ENCODE results near the gene SMURF2. TPM values are rescaled to one million over a fixed set of nuclear protein-coding genes. Genes with fewer than 3 reads are reported as not detected.

SMURF2 gene
- total and polyA plus RNA-seq, 2 donors from 2014 or later: 7.2 to 27.9 TPM

GRCh38 chr17:64694207-64694606, 32.1 kb upstream of the SMURF2 start:
- Histone ChIP-seq H3K9me3 (ENCODE audit: control insufficient read depth in 2 of 3, insufficient read depth in 1 of 3, low read length in 3 of 3) (no peaks in the 10 kb centered on the region), H3K27me3 (ENCODE audit: control insufficient read depth, insufficient read depth, low read length) (no peaks in the 10 kb centered on the region), H3K9ac (ENCODE audit: low read length in 3 of 3) (no peak overlapping the region), H3K36me3 (ENCODE audit: control insufficient read depth in 2 of 3, insufficient read depth in 3 of 3, low read length in 3 of 3) (no peaks in the 10 kb centered on the region), H3K27ac (ENCODE audit: low read depth in 2 of 2, low read length in 2 of 2) (no peak overlapping the region), H3K4me1 (ENCODE audit: control insufficient read depth in 2 of 3, insufficient read depth in 2 of 3, low read depth in 1 of 3, low read length in 3 of 3) (no peaks in the 10 kb centered on the region), H3K4me3 (ENCODE audit: low read length in 3 of 3) (no peak overlapping the region)
- intact Hi-C loops (cut with DNase I): no loop called here
- FAIRE-seq: no peak
- DNase-seq: no peak
- no peak for TF ChIP-seq CTCF (IDR thresholded peaks at IDR 0.05; ENCODE audit: borderline replicate concordance, extremely low read depth, insufficient read depth)

DNA sequence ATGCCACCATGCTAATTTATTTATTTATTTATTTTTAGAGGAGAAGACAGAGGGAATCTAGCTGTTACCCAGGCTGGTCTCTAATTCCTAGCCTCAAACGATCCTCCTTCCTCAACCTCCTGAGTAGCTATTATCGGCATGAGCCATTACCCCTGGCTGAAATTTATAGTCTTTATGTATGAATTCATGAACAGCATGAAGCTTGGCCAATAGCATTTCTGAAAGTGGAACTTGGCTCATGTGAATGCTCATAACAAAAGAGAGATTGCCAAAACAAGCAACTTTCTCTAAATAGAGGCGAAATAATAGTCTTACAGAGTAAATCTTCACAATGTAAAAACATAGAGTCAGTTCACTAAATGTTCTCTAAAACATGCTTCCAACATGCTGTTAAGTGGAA, 30.1 kb upstream of the SMURF2 start:
- Histone ChIP-seq H3K4me3 (ENCODE audit: low read length in 3 of 3) (no peak overlapping the region), H3K9me3 (ENCODE audit: control insufficient read depth in 2 of 3, insufficient read depth in 1 of 3, low read length in 3 of 3) (no peaks in the 10 kb centered on the region), H3K27ac (ENCODE audit: low read depth in 2 of 2, low read length in 2 of 2) (no peak overlapping the region), H3K4me1 (ENCODE audit: control insufficient read depth in 2 of 3, insufficient read depth in 2 of 3, low read depth in 1 of 3, low read length in 3 of 3) (no peaks in the 10 kb centered on the region), H3K9ac (ENCODE audit: low read length in 3 of 3) (no peak overlapping the region), H3K27me3 (ENCODE audit: control insufficient read depth, insufficient read depth, low read length) (no peaks in the 10 kb centered on the region), H3K36me3 (ENCODE audit: control insufficient read depth in 2 of 3, insufficient read depth in 3 of 3, low read length in 3 of 3) (no peaks in the 10 kb centered on the region)
- intact Hi-C loops (cut with DNase I): no loop called here
- no peak for FAIRE-seq
- DNase-seq: no peak
- TF ChIP-seq CTCF (IDR thresholded peaks at IDR 0.05; ENCODE audit: borderline replicate concordance, extremely low read depth, insufficient read depth): no peak

- no peak overlapping the region for H3K9ac ChIP-seq (ENCODE audit: low read length in 3 of 3)
- no peak overlapping the region for H3K27ac ChIP-seq (ENCODE audit: low read depth in 2 of 2, low read length in 2 of 2)
- DNase-seq (no peak), FAIRE-seq (no peak)
- no peaks in the 10 kb centered on the region for H3K9me3 ChIP-seq (ENCODE audit: control insufficient read depth in 2 of 3, insufficient read depth in 1 of 3, low read length in 3 of 3)
- H3K4me1 ChIP-seq (ENCODE audit: control insufficient read depth in 2 of 3, insufficient read depth in 2 of 3, low read depth in 1 of 3, low read length in 3 of 3): no peaks in the 10 kb centered on the region
- TF ChIP-seq CTCF (IDR thresholded peaks at IDR 0.05; ENCODE audit: borderline replicate concordance, extremely low read depth, insufficient read depth): no peak
- H3K36me3 ChIP-seq (ENCODE audit: control insufficient read depth in 2 of 3, insufficient read depth in 3 of 3, low read length in 3 of 3): no peaks in the 10 kb centered on the region
- H3K4me3 ChIP-seq (ENCODE audit: low read length in 3 of 3): no peak overlapping the region
- no peaks in the 10 kb centered on the region for H3K27me3 ChIP-seq (ENCODE audit: control insufficient read depth, insufficient read depth, low read length)
- intact Hi-C loops (cut with DNase I): no loop called here
Measured at GRCh38 chr17:64689106-64689505, 27.0 kb upstream of the SMURF2 start.

DNA sequence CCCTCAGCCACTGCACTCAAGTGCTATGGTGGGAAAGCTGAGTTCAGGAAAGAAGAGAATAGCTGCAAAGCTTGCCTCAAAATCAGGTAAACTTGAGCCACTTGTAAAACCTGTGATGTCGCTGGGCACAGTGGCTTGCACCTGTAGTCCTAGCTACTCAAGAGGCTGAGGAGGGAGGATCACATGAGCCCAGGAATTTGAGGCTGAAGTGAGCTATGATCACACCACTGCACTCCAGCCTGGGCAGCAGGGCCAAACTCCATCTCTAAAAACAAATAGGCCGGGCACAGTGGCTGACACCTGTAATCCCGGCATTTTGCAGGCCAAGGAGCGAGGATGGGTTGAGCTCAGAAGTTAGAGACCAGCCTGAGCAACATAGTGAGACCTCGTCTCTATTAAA, 26.4 kb upstream of the SMURF2 start:
- H3K36me3 ChIP-seq (ENCODE audit: control insufficient read depth in 2 of 3, insufficient read depth in 3 of 3, low read length in 3 of 3): no peaks in the 10 kb centered on the region
- no peak overlapping the region for H3K4me3 ChIP-seq (ENCODE audit: low read length in 3 of 3)
- intact Hi-C loops (cut with DNase I): no loop called here
- no peaks in the 10 kb centered on the region for H3K9me3 ChIP-seq (ENCODE audit: control insufficient read depth in 2 of 3, insufficient read depth in 1 of 3, low read length in 3 of 3)
- no peaks in the 10 kb centered on the region for H3K4me1 ChIP-seq (ENCODE audit: control insufficient read depth in 2 of 3, insufficient read depth in 2 of 3, low read depth in 1 of 3, low read length in 3 of 3)
- no peaks in the 10 kb centered on the region for H3K27me3 ChIP-seq (ENCODE audit: control insufficient read depth, insufficient read depth, low read length)
- FAIRE-seq (no peak), DNase-seq (no peak)
- no peak overlapping the region for H3K9ac ChIP-seq (ENCODE audit: low read length in 3 of 3)
- H3K27ac ChIP-seq (ENCODE audit: low read depth in 2 of 2, low read length in 2 of 2): no peak overlapping the region
- TF ChIP-seq CTCF (IDR thresholded peaks at IDR 0.05; ENCODE audit: borderline replicate concordance, extremely low read depth, insufficient read depth): no peak
